ENCODE data around the gene SIX1. TPM values are rescaled to one million over a fixed set of nuclear protein-coding genes. Genes with fewer than 3 reads are reported as not detected.

SIX1 gene
- total RNA-seq, 5 donors from 2014 or later (not counting 1 experiment from before 2014, with no cell fraction given) = 0.18 TPM; not detected in 4

DNA sequence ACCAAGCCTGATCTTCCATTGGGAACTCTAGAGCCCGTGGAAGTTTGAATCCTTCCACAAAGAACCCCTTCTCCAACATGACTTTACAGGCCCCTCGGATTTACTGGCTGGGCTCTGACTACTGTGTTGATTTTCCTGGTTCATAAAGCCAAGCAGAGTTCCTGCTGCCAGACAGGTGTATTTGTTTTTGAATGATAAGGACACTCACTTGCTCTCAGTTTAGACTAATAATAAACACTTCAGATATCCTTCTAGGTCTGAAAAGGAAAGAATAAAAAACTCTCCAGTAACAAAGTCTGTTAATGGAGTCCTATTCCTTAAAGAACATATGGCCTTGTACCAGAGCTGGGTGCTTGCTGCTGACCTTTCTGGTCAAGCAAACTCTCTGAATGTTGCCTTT lies 31.0 kb downstream of the SIX1 start:
- Mint-ChIP-seq H3K36me3 (no peaks in the 10 kb centered on the region), H3K27me3 (peaks cover 22 to 24% of the 10 kb centered on the region in 2 donors), H3K9me3 (no peaks in the 10 kb centered on the region), H3K4me1 (no peaks in the 10 kb centered on the region), H3K4me3 (no peak overlapping the region), H3K27ac (no peak overlapping the region)
- no peaks in the 10 kb centered on the region for H3K36me3 ChIP-seq (ENCODE audit: control insufficient read depth in 2 of 2, extremely low read depth in 1 of 2, insufficient read depth in 1 of 2, low read length in 1 of 2)
- no peak for ATAC-seq (replicated peaks in 1 of 4)
- CTCF ChIA-PET = interaction anchor here in 1 of 2 donors (0.5 kb wide), 1 partner anchor 64 kb away, joined by 4 read pairs; no protein-coding TSS in a partner anchor
- POLR2A ChIA-PET = no interaction called here
- H3K9me3 ChIP-seq = no peaks in the 10 kb centered on the region
- no peak overlapping the region for H3K4me3 ChIP-seq (ENCODE audit: control insufficient read depth in 1 of 2, extremely low read depth in 1 of 2, low read length in 1 of 2)
- no CpG with 5 or more reads among the region's 2 CpGs for WGBS (ENCODE audit: insufficient coverage)
- peaks cover 3 to 5% of the 10 kb centered on the region in 2 experiments for H3K27me3 ChIP-seq (replicated peaks in 1 of 2; ENCODE audit: control insufficient read depth in 2 of 2, extremely low read depth in 1 of 2, insufficient read depth in 2 of 2, low read length in 1 of 2)
- no peak overlapping the region for H3K27ac ChIP-seq (ENCODE audit: low read length)
- no peaks in the 10 kb centered on the region for H3K4me1 ChIP-seq (ENCODE audit: control insufficient read depth in 1 of 2, extremely low read depth in 1 of 2, insufficient read depth in 2 of 2, low read length in 2 of 2)
- no peak for DNase-seq

DNA sequence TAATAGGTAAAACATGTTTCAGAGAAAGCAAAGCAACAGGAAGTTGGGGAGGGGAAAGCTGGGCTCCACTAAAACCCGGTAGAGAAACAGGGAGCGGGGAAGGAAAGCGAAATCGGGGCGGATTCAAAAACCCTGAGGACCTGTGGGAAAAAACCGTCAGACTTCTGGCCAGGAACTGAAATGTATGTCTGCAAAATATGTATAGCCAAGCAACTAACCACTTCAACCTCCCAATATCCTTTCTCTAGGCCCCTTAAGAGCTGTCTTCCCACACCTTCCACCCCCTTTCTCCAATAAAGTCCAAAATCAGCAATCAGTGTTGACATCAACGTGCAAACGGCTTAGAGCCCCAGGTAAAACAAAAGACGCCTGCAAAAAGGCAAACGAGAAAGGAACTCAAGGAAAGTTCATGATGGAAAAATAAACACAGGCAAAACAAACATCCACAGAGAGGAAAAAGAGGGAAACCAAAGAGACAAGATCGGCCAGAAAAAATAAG lies 32.8 kb downstream of the SIX1 start:
- H3K36me3 Mint-ChIP-seq = no peaks in the 10 kb centered on the region
- no peak overlapping the region for H3K27ac ChIP-seq (ENCODE audit: low read length)
- H3K27ac Mint-ChIP-seq = no peak overlapping the region
- peaks cover 3% of the 10 kb centered on the region in 2 experiments for H3K27me3 ChIP-seq (replicated peaks in 1 of 2; ENCODE audit: control insufficient read depth in 2 of 2, extremely low read depth in 1 of 2, insufficient read depth in 2 of 2, low read length in 1 of 2)
- H3K27me3 Mint-ChIP-seq = peaks cover 16 to 19% of the 10 kb centered on the region in 2 donors
- WGBS (ENCODE audit: insufficient coverage) = 66% methylated on average over 4 of the region's 11 CpGs
- ChIA-PET CTCF (interaction anchor here in 1 of 2 donors (1.0 kb wide), 1 partner anchor 16 kb away, joined by 3 read pairs; no protein-coding TSS in a partner anchor), POLR2A (no interaction called here)
- no peaks in the 10 kb centered on the region for H3K4me1 Mint-ChIP-seq
- H3K4me1 ChIP-seq (ENCODE audit: control insufficient read depth in 1 of 2, extremely low read depth in 1 of 2, insufficient read depth in 2 of 2, low read length in 2 of 2) = no peaks in the 10 kb centered on the region
- H3K36me3 ChIP-seq (ENCODE audit: control insufficient read depth in 2 of 2, extremely low read depth in 1 of 2, insufficient read depth in 1 of 2, low read length in 1 of 2) = no peaks in the 10 kb centered on the region
- H3K9me3 ChIP-seq = no peaks in the 10 kb centered on the region
- H3K4me3 ChIP-seq (ENCODE audit: control insufficient read depth in 1 of 2, extremely low read depth in 1 of 2, low read length in 1 of 2) = no peak overlapping the region
- no peak for DNase-seq
- no peaks in the 10 kb centered on the region for H3K9me3 Mint-ChIP-seq
- no peak for ATAC-seq (replicated peaks in 1 of 4)
- H3K4me3 Mint-ChIP-seq = no peak overlapping the region

DNA sequence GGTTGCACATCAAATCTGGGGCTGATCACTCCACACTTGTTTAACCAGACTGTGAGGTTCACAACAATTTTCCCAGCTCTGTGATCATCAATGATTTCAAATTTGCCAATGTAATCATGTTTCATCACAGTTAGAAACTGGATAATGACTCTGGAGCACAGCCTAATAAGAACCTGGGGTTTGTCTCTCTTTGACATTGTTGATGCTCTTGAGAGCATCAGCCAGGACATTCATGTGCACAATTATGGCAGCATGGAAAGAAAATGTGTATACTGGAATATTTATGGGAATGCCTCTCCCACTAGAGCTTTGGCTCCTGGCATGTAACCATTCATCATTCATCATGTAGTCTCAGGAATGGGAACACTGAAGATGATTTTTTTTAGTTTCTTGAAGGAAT lies 47.0 kb downstream of the SIX1 start:
- Mint-ChIP-seq H3K27ac (no peak overlapping the region), H3K27me3 (peaks cover 17 to 32% of the 10 kb centered on the region in 2 donors), H3K9me3 (peaks cover 0 to 4% (median 0%) of the 10 kb centered on the region in 3 donors), H3K36me3 (no peaks in the 10 kb centered on the region), H3K4me3 (no peak overlapping the region), H3K4me1 (no peaks in the 10 kb centered on the region)
- DNase-seq = no peak
- Histone ChIP-seq H3K4me1 (ENCODE audit: control insufficient read depth in 1 of 2, extremely low read depth in 1 of 2, insufficient read depth in 2 of 2, low read length in 2 of 2) (no peaks in the 10 kb centered on the region), H3K27me3 (replicated peaks in 1 of 2; ENCODE audit: control insufficient read depth in 2 of 2, extremely low read depth in 1 of 2, insufficient read depth in 2 of 2, low read length in 1 of 2) (peaks cover 0 to 2% of the 10 kb centered on the region in 2 experiments), H3K4me3 (ENCODE audit: control insufficient read depth in 1 of 2, extremely low read depth in 1 of 2, low read length in 1 of 2) (no peak overlapping the region), H3K27ac (ENCODE audit: low read length) (no peak overlapping the region), H3K36me3 (ENCODE audit: control insufficient read depth in 2 of 2, extremely low read depth in 1 of 2, insufficient read depth in 1 of 2, low read length in 1 of 2) (no peaks in the 10 kb centered on the region), H3K9me3 (no peaks in the 10 kb centered on the region)
- ChIA-PET CTCF (no interaction called here), POLR2A (no interaction called here)
- ATAC-seq (replicated peaks in 1 of 4) = no peak

DNA sequence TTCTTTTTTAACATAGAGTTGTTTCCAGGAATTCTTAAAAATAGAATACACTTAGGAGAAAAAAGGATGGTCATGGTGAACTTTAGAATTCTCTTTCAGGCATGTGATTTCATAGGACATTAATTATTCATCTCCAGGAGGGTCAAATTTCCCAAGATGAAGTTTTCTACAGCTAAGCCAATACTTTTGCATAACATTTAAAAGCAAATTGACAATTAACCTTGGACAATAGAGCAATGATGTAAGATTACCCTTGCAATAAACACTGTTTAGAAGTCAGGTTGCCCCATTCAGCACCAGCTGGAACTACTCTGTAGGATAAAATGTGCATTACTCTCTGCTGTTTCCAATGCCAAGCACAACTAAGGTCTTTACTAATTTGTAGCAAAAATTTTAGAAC lies 49.5 kb downstream of the SIX1 start:
- Histone ChIP-seq H3K27me3 (replicated peaks in 1 of 2; ENCODE audit: control insufficient read depth in 2 of 2, extremely low read depth in 1 of 2, insufficient read depth in 2 of 2, low read length in 1 of 2) (peaks cover 0 to 2% of the 10 kb centered on the region in 2 experiments), H3K4me3 (ENCODE audit: control insufficient read depth in 1 of 2, extremely low read depth in 1 of 2, low read length in 1 of 2) (no peak overlapping the region), H3K9me3 (no peaks in the 10 kb centered on the region), H3K4me1 (ENCODE audit: control insufficient read depth in 1 of 2, extremely low read depth in 1 of 2, insufficient read depth in 2 of 2, low read length in 2 of 2) (no peaks in the 10 kb centered on the region), H3K36me3 (ENCODE audit: control insufficient read depth in 2 of 2, extremely low read depth in 1 of 2, insufficient read depth in 1 of 2, low read length in 1 of 2) (no peaks in the 10 kb centered on the region), H3K27ac (ENCODE audit: low read length) (no peak overlapping the region)
- ATAC-seq (replicated peaks in 1 of 4) = no peak
- Mint-ChIP-seq H3K9me3 (no peaks in the 10 kb centered on the region), H3K27ac (no peak overlapping the region), H3K4me3 (no peak overlapping the region), H3K4me1 (no peaks in the 10 kb centered on the region), H3K27me3 (peaks cover 21 to 39% of the 10 kb centered on the region in 2 donors), H3K36me3 (no peaks in the 10 kb centered on the region)
- DNase-seq = no peak
- CTCF ChIA-PET = no interaction called here
- POLR2A ChIA-PET = interaction anchor here in 1 of 2 donors (0.6 kb wide), 1 partner anchor 1858 kb away, joined by 3 read pairs; no protein-coding TSS in a partner anchor

DNA sequence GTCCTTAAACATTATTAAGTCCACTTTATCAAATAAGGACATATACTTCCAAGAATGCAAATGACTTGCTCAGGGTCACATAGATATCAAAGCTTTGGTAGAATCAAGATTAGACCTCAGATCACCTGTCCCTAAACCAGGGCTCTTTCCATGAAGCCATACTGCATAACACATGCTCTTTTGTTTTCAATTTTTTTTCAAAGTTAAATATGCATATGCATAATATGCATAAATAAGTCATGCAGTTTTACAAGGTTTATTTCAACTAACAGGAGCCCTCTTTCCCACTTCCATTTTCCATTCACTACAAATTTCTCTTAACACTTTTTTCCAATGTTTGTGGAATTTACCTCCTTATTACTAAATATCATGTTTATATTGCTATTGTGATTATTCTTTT lies 53.1 kb downstream of the SIX1 start:
- Histone ChIP-seq H3K4me1 (ENCODE audit: control insufficient read depth in 1 of 2, extremely low read depth in 1 of 2, insufficient read depth in 2 of 2, low read length in 2 of 2) (no peaks in the 10 kb centered on the region), H3K27me3 (replicated peaks in 1 of 2; ENCODE audit: control insufficient read depth in 2 of 2, extremely low read depth in 1 of 2, insufficient read depth in 2 of 2, low read length in 1 of 2) (no peaks in the 10 kb centered on the region), H3K9me3 (no peaks in the 10 kb centered on the region), H3K36me3 (ENCODE audit: control insufficient read depth in 2 of 2, extremely low read depth in 1 of 2, insufficient read depth in 1 of 2, low read length in 1 of 2) (no peaks in the 10 kb centered on the region), H3K4me3 (ENCODE audit: control insufficient read depth in 1 of 2, extremely low read depth in 1 of 2, low read length in 1 of 2) (no peak overlapping the region), H3K27ac (ENCODE audit: low read length) (no peak overlapping the region)
- peaks cover 18 to 28% of the 10 kb centered on the region in 2 donors for H3K27me3 Mint-ChIP-seq
- H3K4me3 Mint-ChIP-seq = no peak overlapping the region
- ChIA-PET CTCF (no interaction called here), POLR2A (no interaction called here)
- no peaks in the 10 kb centered on the region for H3K9me3 Mint-ChIP-seq
- ATAC-seq (replicated peaks in 1 of 4) (no peak), DNase-seq (no peak)
- H3K27ac Mint-ChIP-seq = no peak overlapping the region
- no peaks in the 10 kb centered on the region for H3K36me3 Mint-ChIP-seq
- no peaks in the 10 kb centered on the region for H3K4me1 Mint-ChIP-seq

DNA sequence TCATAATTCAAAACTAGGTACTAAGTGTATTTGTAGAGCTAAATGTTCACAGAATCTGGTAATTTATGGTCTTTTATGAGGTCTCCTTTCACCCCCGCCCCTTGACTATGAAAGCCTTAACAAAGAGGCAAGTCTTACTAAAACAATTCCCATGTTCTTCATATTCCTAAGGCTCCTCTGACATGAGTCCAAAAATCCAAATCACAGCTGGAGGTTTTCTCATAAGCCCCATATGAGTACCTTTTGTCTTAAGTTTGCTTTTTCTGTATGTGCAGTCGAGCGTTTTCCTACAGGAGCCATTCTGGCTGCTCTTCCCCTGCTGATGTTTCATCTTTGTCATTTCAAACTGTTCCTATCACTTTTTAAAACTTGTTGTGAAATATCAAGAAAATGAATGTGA lies 55.2 kb downstream of the SIX1 start:
- Histone ChIP-seq H3K4me1 (ENCODE audit: control insufficient read depth in 1 of 2, extremely low read depth in 1 of 2, insufficient read depth in 2 of 2, low read length in 2 of 2) (no peaks in the 10 kb centered on the region), H3K9me3 (no peaks in the 10 kb centered on the region), H3K4me3 (ENCODE audit: control insufficient read depth in 1 of 2, extremely low read depth in 1 of 2, low read length in 1 of 2) (no peak overlapping the region), H3K36me3 (ENCODE audit: control insufficient read depth in 2 of 2, extremely low read depth in 1 of 2, insufficient read depth in 1 of 2, low read length in 1 of 2) (no peaks in the 10 kb centered on the region), H3K27me3 (replicated peaks in 1 of 2; ENCODE audit: control insufficient read depth in 2 of 2, extremely low read depth in 1 of 2, insufficient read depth in 2 of 2, low read length in 1 of 2) (no peaks in the 10 kb centered on the region), H3K27ac (ENCODE audit: low read length) (no peak overlapping the region)
- ChIA-PET POLR2A (no interaction called here), CTCF (no interaction called here)
- no peaks in the 10 kb centered on the region for H3K36me3 Mint-ChIP-seq
- no CpG with 5 or more reads among the region's 3 CpGs for WGBS (ENCODE audit: insufficient coverage)
- no peak for DNase-seq
- no peaks in the 10 kb centered on the region for H3K4me1 Mint-ChIP-seq
- H3K9me3 Mint-ChIP-seq = no peaks in the 10 kb centered on the region
- ATAC-seq (replicated peaks in 1 of 4) = no peak
- H3K4me3 Mint-ChIP-seq = no peak overlapping the region
- H3K27me3 Mint-ChIP-seq = peaks cover 18 to 33% of the 10 kb centered on the region in 2 donors
- H3K27ac Mint-ChIP-seq = no peak overlapping the region
